Measurements from ENCODE around the gene KCTD13.
"Not testable (repeated sequence)": the region's sequence is repeated elsewhere in the genome, so short reads cannot be mapped to it uniquely, and the experiment has no call there.

The KCTD13 gene

GRCh38 chr16:29877266-29877961, 48.6 kb downstream of the KCTD13 start:
- DNase-seq = peak; percentile 83

- DNase-seq = no peak
Observed at GRCh38 chr16:29876594-29877249, 49.3 kb downstream of the KCTD13 start.

- no peak for DNase-seq
Observed at GRCh38 chr16:29876217-29876593, 49.8 kb downstream of the KCTD13 start.

DNA sequence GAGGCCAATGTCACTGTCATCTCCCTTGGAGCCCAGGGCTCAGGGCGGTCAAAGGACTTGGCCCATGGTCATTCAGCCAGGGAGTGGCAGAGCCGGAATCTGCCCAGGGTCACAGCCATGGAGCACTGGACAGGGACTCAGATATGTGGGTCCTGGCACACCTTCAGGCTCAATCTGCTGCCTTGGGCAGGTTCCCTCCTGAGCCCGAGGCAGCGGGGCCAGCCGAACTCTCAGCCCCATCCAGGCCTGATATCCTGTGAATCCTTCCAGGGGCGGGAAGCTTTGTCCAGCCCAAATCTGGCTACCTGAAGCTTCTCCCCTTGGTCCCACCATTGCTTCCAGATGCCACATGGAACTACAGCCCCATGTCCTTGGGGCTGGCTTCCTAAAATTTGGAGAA, 50.8 kb downstream of the KCTD13 start:
- DNase-seq = no peak

DNA sequence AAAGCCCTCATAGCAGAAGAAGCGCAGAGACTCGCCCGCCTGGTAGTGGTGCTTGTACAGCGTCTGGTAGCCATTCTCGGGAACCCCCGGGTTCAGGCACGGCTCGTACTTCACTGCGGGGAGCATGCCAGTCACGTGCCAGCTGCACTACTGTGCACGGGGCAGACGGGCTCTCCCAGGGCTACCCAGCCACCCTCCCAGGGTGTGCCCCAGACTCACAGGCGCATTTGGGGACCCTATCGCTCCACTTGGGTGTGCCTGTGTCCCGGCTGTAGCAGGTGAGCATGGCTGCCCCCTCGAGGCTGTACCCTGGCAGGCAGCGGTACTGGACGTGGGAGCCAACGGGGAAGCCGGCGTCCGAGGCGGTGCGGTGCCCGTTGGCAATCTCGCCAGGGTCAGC, 52.7 kb downstream of the KCTD13 start:
- no peak for DNase-seq

DNA sequence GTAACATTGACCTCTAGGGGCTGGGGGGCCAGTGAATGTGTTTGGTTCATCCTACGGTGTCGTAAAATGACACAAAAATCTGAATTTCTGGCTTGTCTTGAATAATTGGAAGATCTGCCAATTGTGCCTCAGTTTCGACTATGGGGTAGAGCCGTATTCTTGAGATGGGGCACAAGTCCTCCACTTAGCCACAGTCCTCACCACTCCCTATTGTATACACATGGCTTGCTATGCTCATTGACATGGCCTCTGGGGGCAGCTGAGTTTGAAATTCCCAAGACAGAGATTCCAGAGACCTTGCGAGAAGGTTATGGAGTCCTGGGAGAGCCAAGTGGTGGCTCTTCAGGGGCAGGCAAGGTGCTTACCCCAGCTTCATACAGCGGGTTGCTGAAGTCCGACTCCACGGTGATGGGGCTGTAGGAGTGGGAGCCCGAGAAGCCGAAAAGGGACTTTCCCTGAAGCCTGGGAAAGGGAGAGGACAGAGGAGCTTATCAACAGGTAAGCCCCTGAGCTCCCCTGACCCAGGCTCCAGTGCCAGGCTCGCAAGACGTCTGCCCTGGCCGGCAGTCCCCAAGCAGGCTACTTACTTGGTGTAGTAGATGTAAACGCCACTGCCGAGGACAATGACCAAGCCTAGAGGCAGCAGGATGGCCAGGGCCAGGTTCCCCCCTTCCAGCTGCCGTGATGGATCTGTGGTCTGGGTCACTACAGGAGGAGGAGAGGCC, 54.0 kb downstream of the KCTD13 start:
- no peak for DNase-seq

GRCh38 chr16:29869067-29869466, 57.0 kb downstream of the KCTD13 start:
- not testable (repeated sequence) for DNase-seq

- DNase-seq = peak; percentile 75
Observed at GRCh38 chr16:29868396-29869009, 57.5 kb downstream of the KCTD13 start.

GRCh38 chr16:29864205-29864604, 61.8 kb downstream of the KCTD13 start:
- no peak for DNase-seq

DNA sequence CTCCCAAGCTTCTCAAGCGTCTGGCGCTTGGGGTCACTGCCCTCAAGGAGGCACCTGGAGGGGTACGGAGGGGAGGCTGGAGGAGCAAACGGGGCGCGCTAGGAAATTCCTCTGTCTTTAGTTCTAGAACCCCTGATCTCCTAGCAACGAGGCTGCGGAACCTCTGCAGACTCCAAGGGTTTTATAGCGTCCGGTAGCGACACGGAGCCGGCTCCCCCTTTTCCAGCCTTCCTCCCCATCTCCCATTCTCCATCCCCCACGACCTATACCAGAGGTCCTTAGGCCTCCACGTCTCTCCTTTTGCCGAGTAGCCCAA, 62.4 kb downstream of the KCTD13 start:
- no peak for DNase-seq

GRCh38 chr16:29862884-29863668, 63.0 kb downstream of the KCTD13 start, which contains the start of gene CDIPT:
Gene CDIPT (minus strand): TSS chr16:29863226. CDS start chr16:29862857, 369 bp downstream.
- DNase-seq = peak; percentile 99

DNA sequence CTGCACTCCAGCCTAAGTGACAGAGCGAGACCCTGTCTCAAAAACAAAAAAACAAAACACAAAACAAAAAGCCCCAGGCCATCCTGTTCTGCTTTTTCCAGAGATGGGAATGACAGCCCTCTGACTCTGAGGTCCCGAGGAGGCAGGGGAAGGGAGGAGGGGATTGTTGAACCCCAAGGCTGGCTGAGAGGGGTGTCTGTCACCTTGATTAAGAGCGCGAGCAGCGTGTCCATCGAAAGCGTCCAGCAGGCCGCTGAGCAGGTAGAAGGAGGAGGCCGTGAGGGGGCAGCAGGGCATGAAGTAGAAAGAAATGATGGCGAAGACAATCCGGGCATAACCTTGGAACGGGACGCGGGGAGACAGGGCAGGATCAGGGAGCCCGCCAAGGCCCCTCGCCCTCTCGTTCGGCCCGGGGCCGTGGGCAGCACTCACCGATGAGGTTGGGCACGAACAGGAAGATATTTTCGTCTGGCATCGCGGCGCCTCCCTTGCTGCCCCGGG, 63.6 kb downstream of the KCTD13 start:
- DNase-seq = peak; percentile 41

GRCh38 chr16:29860218-29860617, 65.8 kb downstream of the KCTD13 start:
- no peak for DNase-seq

GRCh38 chr16:29858974-29859373, 67.1 kb downstream of the KCTD13 start:
- DNase-seq = no peak

DNA sequence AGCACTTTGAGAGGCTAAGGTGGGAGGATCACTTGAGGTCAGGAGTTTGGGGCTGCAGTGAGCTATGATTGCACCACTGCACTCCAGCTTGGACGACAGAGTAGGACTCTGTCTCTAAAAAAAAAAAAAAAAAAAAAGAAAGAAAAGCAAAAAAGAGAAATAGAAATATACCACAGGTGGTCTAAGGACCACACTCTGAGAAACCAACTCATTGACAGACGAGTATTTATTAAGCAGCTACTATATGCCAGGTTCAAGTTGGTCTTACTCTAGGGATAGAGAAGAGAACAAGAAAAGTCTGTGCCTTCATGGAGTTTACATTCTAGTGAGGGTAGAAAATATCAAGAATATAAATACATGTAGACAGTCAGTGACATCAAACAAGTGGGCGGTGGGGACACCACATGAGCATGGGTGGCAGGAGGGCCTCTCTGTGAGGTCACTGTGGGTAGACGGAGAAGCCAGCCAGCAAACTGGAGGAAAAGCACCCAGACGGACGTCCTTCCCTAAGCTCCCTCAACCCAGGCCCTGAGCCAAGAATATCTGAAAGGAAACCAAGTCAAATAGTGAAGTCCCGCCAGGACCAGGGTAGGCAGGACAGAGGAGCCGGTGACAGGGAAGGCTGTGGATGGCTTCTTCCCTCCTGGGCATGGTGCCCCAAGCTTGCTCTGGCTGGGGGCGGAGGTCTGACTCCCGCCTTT, 67.7 kb downstream of the KCTD13 start:
- no peak for DNase-seq

DNA sequence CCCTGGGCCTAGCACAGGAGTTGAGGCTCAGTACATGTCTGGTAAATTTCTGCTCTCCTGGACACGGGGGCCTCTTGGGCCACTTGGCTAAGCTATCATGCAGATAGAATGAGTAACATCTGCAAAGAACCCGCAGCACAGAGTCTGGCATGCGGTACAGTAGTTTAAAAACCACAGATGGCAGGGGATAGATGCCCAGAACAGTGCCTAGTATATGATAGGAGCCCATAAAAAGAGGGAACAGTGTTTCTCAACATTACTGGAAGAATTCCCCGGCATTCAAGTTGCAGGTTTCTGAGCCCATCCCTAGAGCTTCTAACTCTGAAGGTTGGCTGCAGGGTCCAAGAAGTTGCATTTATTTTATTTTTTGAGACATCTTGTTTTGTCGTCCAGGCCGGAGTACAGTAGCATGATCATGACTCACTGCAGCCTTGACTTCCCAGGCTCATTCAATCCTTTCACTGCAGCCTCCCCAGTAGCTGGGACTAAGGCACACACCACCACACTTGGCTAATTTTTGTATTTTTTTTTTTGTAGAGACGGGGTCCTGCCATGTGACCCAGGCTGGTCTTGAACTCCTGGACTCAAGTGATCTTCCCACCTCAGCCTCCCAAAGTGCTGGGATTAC, 68.8 kb downstream of the KCTD13 start:
- DNase-seq = no peak

Data from RPMI8226 (cell line).